Endodermal cell (in vitro differentiated cells): ENCODE results near the gene HS6ST1. TPM values are rescaled to one million over a fixed set of nuclear protein-coding genes. Genes with fewer than 3 reads are reported as not detected.

Experiments used
- DNase-seq: peaks from one replicate; pipeline ENCODE4 v3.0.0-alpha.2; 2017
- H3K27ac ChIP-seq: 2 replicates; pipeline ENCODE4 v1.5.1; 2013; ENCODE audit warnings: mild to moderate bottlenecking, low read depth, low read length, moderate library complexity
- H3K27me3 ChIP-seq: 2 replicates; pipeline ENCODE4 v1.6.1; 2013; ENCODE audit warnings: mild to moderate bottlenecking, low read length, moderate library complexity; ENCODE audit not compliant: insufficient read depth, control insufficient read depth, poor library complexity, severe bottlenecking
- H3K36me3 ChIP-seq: 2 replicates; pipeline ENCODE4 v1.7.0; 2013; ENCODE audit warnings: mild to moderate bottlenecking, low read length, moderate library complexity; ENCODE audit not compliant: control insufficient read depth, insufficient read depth
- H3K4me1 ChIP-seq: one replicate; pipeline ENCODE4 v1.7.0; 2013; ENCODE audit warnings: low read length; ENCODE audit not compliant: control insufficient read depth, insufficient read depth
- H3K4me3 ChIP-seq: 2 replicates; pipeline ENCODE4 v1.5.1; 2013; ENCODE audit warnings: mild to moderate bottlenecking, low read length, moderate library complexity
- H3K9ac ChIP-seq: 2 replicates; pipeline ENCODE4 v1.6.1; 2013; ENCODE audit warnings: mild to moderate bottlenecking, low read length, moderate library complexity; ENCODE audit not compliant: poor library complexity, severe bottlenecking; ENCODE audit errors: extremely low read depth
- H3K9me3 ChIP-seq: 2 replicates; pipeline ENCODE4 v1.6.1; 2013; ENCODE audit warnings: mild to moderate bottlenecking, low read length, moderate library complexity; ENCODE audit not compliant: control insufficient read depth
- H3K27ac Mint-ChIP-seq: 2 replicates; pipeline ENCODE4 v1.8.0; 2020; ENCODE audit warnings: mixed read lengths
- H3K27me3 Mint-ChIP-seq: 2 replicates; pipeline ENCODE4 v1.8.0; 2021; ENCODE audit warnings: mild to moderate bottlenecking, mixed read lengths; ENCODE audit not compliant: insufficient read depth
- H3K36me3 Mint-ChIP-seq: 2 replicates; pipeline ENCODE4 v1.8.0; 2020; ENCODE audit warnings: low read depth, mixed read lengths
- H3K4me1 Mint-ChIP-seq: 2 replicates; pipeline ENCODE4 v1.8.0; 2020; ENCODE audit warnings: mixed read lengths
- H3K4me3 Mint-ChIP-seq: 2 replicates; pipeline ENCODE4 v1.8.0; 2020; ENCODE audit warnings: mild to moderate bottlenecking, moderate library complexity, mixed read lengths
- H3K9me3 Mint-ChIP-seq: 2 replicates; pipeline ENCODE4 v1.8.0; 2020; ENCODE audit warnings: mild to moderate bottlenecking, mixed read lengths
- WGBS, 2 experiments: methylation state at CpG; one replicate each; pipeline versions ENCODE4 v1.1.5 to v1.1.7; 2013; ENCODE audit warnings: missing lambda C conversion rate in 2 of 2, mixed read lengths in 1 of 2; ENCODE audit not compliant: insufficient coverage in 1 of 2, insufficient read length in 1 of 2; 5-methylcytosine and 5-hydroxymethylcytosine counted together
- total RNA-seq, 2 donors: library from RNA; stranded (reverse); fragmentation: NEBNext Ultra II Directional in 1 of 2; extraction: Animal tissue kit (Norgen Biotek cat#: 25700) in 1 of 2; gene quantifications; 2 replicates in 1 of 2; 3 replicates in 1 of 2; pipeline ENCODE4 v1.2.1, GENCODE V29; 2021
- TF ChIP-seq, protein P1 (sequence below): fragments of 200-600 bp; sonication (generic); conservative IDR thresholded peaks from 2 replicates; pipeline ENCODE4 v1.5.0; 2021; ENCODE audit warnings: antibody characterized with exemption, mild to moderate bottlenecking

The HS6ST1 gene
- total RNA-seq, 2 donors from 2014 or later, result 93.0 to 106 TPM

GRCh38 chr2:128302744-128303067 is 16.0 kb downstream of the HS6ST1 start:
- Mint-ChIP-seq H3K27me3 (no peaks in the 10 kb centered on the region), H3K27ac (peak overlapping the region; percentile 68), H3K9me3 (no peaks in the 10 kb centered on the region), H3K4me3 (no peak overlapping the region), H3K4me1 (peaks cover 42% of the 10 kb centered on the region), H3K36me3 (peaks cover 23% of the 10 kb centered on the region)
- peaks cover 24% of the 10 kb centered on the region for H3K4me1 ChIP-seq
- no peaks in the 10 kb centered on the region for H3K9me3 ChIP-seq
- TF ChIP-seq, protein P1, sequence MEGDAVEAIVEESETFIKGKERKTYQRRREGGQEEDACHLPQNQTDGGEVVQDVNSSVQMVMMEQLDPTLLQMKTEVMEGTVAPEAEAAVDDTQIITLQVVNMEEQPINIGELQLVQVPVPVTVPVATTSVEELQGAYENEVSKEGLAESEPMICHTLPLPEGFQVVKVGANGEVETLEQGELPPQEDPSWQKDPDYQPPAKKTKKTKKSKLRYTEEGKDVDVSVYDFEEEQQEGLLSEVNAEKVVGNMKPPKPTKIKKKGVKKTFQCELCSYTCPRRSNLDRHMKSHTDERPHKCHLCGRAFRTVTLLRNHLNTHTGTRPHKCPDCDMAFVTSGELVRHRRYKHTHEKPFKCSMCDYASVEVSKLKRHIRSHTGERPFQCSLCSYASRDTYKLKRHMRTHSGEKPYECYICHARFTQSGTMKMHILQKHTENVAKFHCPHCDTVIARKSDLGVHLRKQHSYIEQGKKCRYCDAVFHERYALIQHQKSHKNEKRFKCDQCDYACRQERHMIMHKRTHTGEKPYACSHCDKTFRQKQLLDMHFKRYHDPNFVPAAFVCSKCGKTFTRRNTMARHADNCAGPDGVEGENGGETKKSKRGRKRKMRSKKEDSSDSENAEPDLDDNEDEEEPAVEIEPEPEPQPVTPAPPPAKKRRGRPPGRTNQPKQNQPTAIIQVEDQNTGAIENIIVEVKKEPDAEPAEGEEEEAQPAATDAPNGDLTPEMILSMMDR, result no peak
- no peak overlapping the region for H3K9ac ChIP-seq
- H3K4me3 ChIP-seq, result no peak overlapping the region
- 84 to 96% methylated on average over 3 to 8 of the region's 8 CpGs for WGBS, 2 experiments
- peaks cover 54% of the 10 kb centered on the region for H3K36me3 ChIP-seq
- DNase-seq, result no peak
- H3K27me3 ChIP-seq, result no peaks in the 10 kb centered on the region
- H3K27ac ChIP-seq, result no peak overlapping the region

- TF ChIP-seq, protein P1, result no peak
- H3K36me3 ChIP-seq, result peaks cover 51% of the 10 kb centered on the region
- Mint-ChIP-seq H3K9me3 (no peaks in the 10 kb centered on the region), H3K4me3 (no peak overlapping the region), H3K27ac (peak overlapping the region; percentile 68), H3K36me3 (peaks cover 27% of the 10 kb centered on the region), H3K27me3 (no peaks in the 10 kb centered on the region), H3K4me1 (peaks cover 37% of the 10 kb centered on the region)
- 92 to 95% methylated on average over 2 to 8 of the region's 8 CpGs for WGBS, 2 experiments
- peaks cover 19% of the 10 kb centered on the region for H3K4me1 ChIP-seq
- H3K27me3 ChIP-seq, result no peaks in the 10 kb centered on the region
- no peak overlapping the region for H3K4me3 ChIP-seq
- no peak for DNase-seq
- no peak overlapping the region for H3K9ac ChIP-seq
- H3K27ac ChIP-seq, result no peak overlapping the region
- H3K9me3 ChIP-seq, result no peaks in the 10 kb centered on the region
These were observed 16.5 kb downstream of the HS6ST1 start for GRCh38 chr2:128302011-128302743.

DNA sequence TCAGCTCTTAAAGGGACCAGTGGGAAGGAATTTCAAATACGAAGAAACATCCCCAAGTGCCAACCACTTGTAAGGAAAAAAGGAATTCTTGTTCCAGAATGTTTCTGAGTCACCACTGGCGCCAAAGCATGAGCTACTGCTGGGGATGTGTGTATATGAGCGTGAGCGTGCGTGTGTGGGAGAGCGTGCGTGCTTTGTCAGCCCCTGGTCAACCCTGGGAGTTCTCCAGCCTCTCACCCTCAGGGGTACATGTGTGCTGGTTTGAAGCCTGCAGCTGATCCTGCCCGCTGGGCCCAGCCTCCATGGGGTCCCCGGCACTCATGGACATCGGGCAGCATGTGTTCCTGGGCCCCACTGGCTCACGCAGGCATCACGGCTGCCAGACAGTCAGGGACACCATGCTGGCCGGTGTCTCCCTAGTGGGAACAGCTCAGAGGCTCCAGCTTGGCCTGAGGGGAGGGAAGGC is 17.1 kb downstream of the HS6ST1 start:
- Histone ChIP-seq H3K36me3 (peaks cover 52% of the 10 kb centered on the region), H3K27ac (no peak overlapping the region), H3K27me3 (no peaks in the 10 kb centered on the region), H3K4me3 (no peak overlapping the region), H3K4me1 (peaks cover 12% of the 10 kb centered on the region), H3K9ac (no peak overlapping the region), H3K9me3 (no peaks in the 10 kb centered on the region)
- Mint-ChIP-seq H3K9me3 (no peaks in the 10 kb centered on the region), H3K36me3 (peaks cover 30% of the 10 kb centered on the region), H3K4me1 (peaks cover 30% of the 10 kb centered on the region), H3K4me3 (no peak overlapping the region), H3K27me3 (no peaks in the 10 kb centered on the region), H3K27ac (no peak overlapping the region)
- 78 to 90% methylated on average over 1 to 13 of the region's 13 CpGs for WGBS, 2 experiments
- TF ChIP-seq, protein P1, result no peak
- no peak for DNase-seq
